Vagina (tissue), 2 donors: Measurements from ENCODE around the gene F11.
"Not testable (repeated sequence)": the region's sequence is repeated elsewhere in the genome, so short reads cannot be mapped to it uniquely, and the experiment has no call there.

Experiments used
- POLR2A ChIP-seq, 2 donors: fragments of 450-650 bp; IDR thresholded peaks; one replicate each; pipeline ENCODE4 v1.6.1; 2017; ENCODE audit warnings: antibody characterized with exemption in 2 of 2, mild to moderate bottlenecking in 2 of 2, moderate library complexity in 2 of 2
- TF ChIP-seq, protein P1 (sequence below), 3 experiments: fragments of 450-650 bp in 2 of 3; fragments of 200-600 bp in 1 of 3; sonication (generic) in 1 of 3; IDR thresholded peaks; one replicate each; pipeline ENCODE4 v1.5.1; 2017 to 2019; ENCODE audit warnings: antibody characterized with exemption in 3 of 3, mild to moderate bottlenecking in 2 of 3, moderate library complexity in 2 of 3

DNA sequence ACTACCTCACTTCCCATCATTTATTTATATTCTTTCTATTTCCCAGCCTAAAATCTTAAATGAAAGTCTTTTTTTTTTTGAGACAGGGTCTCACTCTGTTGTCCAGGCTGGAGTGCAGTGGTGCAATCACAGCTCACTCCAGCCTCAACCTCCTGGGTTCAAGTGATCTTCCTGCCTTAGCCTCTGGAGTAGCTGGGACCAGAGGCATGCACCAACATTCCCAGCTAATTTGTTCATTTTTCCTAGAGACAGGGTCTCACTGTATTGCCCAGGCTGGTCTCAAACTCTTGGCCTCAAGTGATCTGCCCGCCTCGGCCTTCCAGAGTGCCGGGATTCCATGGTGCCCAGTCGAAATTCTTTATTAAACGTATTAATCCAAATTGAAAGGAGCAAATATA, 7.4 kb downstream of the F11 start:
- TF ChIP-seq, protein P1, sequence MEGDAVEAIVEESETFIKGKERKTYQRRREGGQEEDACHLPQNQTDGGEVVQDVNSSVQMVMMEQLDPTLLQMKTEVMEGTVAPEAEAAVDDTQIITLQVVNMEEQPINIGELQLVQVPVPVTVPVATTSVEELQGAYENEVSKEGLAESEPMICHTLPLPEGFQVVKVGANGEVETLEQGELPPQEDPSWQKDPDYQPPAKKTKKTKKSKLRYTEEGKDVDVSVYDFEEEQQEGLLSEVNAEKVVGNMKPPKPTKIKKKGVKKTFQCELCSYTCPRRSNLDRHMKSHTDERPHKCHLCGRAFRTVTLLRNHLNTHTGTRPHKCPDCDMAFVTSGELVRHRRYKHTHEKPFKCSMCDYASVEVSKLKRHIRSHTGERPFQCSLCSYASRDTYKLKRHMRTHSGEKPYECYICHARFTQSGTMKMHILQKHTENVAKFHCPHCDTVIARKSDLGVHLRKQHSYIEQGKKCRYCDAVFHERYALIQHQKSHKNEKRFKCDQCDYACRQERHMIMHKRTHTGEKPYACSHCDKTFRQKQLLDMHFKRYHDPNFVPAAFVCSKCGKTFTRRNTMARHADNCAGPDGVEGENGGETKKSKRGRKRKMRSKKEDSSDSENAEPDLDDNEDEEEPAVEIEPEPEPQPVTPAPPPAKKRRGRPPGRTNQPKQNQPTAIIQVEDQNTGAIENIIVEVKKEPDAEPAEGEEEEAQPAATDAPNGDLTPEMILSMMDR (IDR thresholded peaks at IDR 0.05), result not testable (repeated sequence)
- TF ChIP-seq POLR2A (IDR thresholded peaks at IDR 0.05), result not testable (repeated sequence)
